Measurements from ENCODE around the gene WFIKKN2. TPM values are rescaled to one million over a fixed set of nuclear protein-coding genes. Genes with fewer than 3 reads are reported as not detected.

Gene WFIKKN2
- total RNA-seq, 2 donors from 2014 or later = 0.29 to 0.35 TPM

DNA sequence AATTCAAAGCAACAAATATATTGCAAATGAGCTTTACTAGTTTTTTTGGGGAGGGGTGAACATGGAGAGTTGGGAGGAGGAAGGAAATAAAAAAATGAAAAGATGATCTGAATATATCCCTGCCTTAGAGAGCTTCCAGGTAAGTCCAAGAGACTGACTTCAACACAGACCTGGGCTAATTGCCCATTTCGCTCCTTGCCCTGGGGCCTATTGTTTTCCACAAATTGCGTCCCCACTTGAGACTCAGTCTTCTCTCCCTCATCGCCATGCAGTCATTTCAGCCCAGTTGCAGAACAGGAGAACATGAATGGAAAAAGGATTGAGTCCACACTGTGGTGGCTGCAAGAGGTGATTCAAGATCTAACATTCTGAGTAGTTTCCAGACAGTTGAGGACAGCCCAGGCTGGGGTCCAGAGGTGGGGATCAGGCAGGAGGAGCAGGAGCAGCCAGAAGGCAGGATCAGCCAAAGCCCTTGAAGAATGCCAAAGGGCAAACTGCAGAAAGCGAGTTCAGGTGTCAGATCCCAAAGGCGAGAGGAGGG lies 52.4 kb downstream of the WFIKKN2 start:
- Histone ChIP-seq H3K9me3 (ENCODE audit: control insufficient read depth, low read length) (no peaks in the 10 kb centered on the region), H3K27me3 (ENCODE audit: control insufficient read depth, insufficient read depth, low read length, poor library complexity, severe bottlenecking) (no peaks in the 10 kb centered on the region), H3K4me1 (ENCODE audit: control insufficient read depth, insufficient read depth, low read length) (peaks cover 15% of the 10 kb centered on the region), H3K4me3 (ENCODE audit: low read length) (no peak overlapping the region), H3K36me3 (ENCODE audit: control insufficient read depth, insufficient read depth, low read length) (no peaks in the 10 kb centered on the region), H3K9ac (ENCODE audit: extremely low read depth, low read length, poor library complexity, severe bottlenecking) (no peak overlapping the region), H3K27ac (ENCODE audit: low read depth, low read length) (no peak overlapping the region)
- Mint-ChIP-seq H3K4me3 (no peak overlapping the region), H3K36me3 (ENCODE audit: low read depth) (no peaks in the 10 kb centered on the region), H3K9me3 (no peaks in the 10 kb centered on the region), H3K27me3 (ENCODE audit: insufficient read depth) (no peaks in the 10 kb centered on the region), H3K27ac (no peak overlapping the region), H3K4me1 (peaks cover 26% of the 10 kb centered on the region)
- DNase-seq = peak; percentile 51
- TF ChIP-seq, protein P1, sequence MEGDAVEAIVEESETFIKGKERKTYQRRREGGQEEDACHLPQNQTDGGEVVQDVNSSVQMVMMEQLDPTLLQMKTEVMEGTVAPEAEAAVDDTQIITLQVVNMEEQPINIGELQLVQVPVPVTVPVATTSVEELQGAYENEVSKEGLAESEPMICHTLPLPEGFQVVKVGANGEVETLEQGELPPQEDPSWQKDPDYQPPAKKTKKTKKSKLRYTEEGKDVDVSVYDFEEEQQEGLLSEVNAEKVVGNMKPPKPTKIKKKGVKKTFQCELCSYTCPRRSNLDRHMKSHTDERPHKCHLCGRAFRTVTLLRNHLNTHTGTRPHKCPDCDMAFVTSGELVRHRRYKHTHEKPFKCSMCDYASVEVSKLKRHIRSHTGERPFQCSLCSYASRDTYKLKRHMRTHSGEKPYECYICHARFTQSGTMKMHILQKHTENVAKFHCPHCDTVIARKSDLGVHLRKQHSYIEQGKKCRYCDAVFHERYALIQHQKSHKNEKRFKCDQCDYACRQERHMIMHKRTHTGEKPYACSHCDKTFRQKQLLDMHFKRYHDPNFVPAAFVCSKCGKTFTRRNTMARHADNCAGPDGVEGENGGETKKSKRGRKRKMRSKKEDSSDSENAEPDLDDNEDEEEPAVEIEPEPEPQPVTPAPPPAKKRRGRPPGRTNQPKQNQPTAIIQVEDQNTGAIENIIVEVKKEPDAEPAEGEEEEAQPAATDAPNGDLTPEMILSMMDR (conservative IDR thresholded peaks at IDR 0.05) = no peak
- WGBS, 2 experiments (ENCODE audit: insufficient coverage in 1 of 2, insufficient read length in 1 of 2) = 94 to 100% methylated on average over 3 to 5 of the region's 5 CpGs

DNA sequence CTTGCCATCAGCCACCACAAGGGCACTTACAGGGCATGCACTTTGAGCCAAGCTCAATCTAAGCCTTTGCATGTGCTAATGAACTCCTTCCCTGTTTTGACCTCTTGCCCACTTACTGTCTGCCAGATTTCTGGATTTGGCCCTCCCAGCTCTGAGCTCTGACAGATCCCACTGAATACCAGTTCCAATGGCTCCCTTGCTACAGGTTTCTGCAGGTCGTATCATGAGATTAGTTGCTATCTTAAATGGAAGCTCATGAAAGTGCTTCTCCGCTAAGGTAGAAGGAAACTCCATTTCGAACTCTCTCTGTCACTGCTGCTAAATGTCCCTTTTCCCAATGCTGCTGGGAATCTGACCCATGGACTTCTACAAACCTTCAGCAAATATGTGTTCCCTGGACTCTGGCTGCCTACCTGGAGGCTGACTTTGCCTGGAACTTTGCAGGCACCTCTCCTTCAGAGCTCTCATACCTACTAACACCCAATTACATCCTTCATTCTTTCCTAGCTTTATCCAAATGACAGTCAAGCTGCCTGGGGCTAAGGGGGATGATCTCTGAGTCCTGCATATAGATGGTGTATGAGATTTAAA lies 54.2 kb downstream of the WFIKKN2 start:
- Mint-ChIP-seq H3K4me3 (no peak overlapping the region), H3K4me1 (peaks cover 17% of the 10 kb centered on the region), H3K36me3 (ENCODE audit: low read depth) (no peaks in the 10 kb centered on the region), H3K27ac (no peak overlapping the region), H3K27me3 (ENCODE audit: insufficient read depth) (no peaks in the 10 kb centered on the region), H3K9me3 (no peaks in the 10 kb centered on the region)
- H3K4me1 ChIP-seq (ENCODE audit: control insufficient read depth, insufficient read depth, low read length) = peaks cover 8% of the 10 kb centered on the region
- H3K27ac ChIP-seq (ENCODE audit: low read depth, low read length) = no peak overlapping the region
- WGBS, 2 experiments (ENCODE audit: insufficient coverage in 1 of 2, insufficient read length in 1 of 2) = 84% methylated on average over 3 of the region's 3 CpGs
- TF ChIP-seq, protein P1 (conservative IDR thresholded peaks at IDR 0.05) = peak; percentile 40
- no peaks in the 10 kb centered on the region for H3K27me3 ChIP-seq (ENCODE audit: control insufficient read depth, insufficient read depth, low read length, poor library complexity, severe bottlenecking)
- no peaks in the 10 kb centered on the region for H3K36me3 ChIP-seq (ENCODE audit: control insufficient read depth, insufficient read depth, low read length)
- H3K9me3 ChIP-seq (ENCODE audit: control insufficient read depth, low read length) = no peaks in the 10 kb centered on the region
- no peak overlapping the region for H3K9ac ChIP-seq (ENCODE audit: extremely low read depth, low read length, poor library complexity, severe bottlenecking)
- H3K4me3 ChIP-seq (ENCODE audit: low read length) = no peak overlapping the region
- peak; percentile 65 for DNase-seq

DNA sequence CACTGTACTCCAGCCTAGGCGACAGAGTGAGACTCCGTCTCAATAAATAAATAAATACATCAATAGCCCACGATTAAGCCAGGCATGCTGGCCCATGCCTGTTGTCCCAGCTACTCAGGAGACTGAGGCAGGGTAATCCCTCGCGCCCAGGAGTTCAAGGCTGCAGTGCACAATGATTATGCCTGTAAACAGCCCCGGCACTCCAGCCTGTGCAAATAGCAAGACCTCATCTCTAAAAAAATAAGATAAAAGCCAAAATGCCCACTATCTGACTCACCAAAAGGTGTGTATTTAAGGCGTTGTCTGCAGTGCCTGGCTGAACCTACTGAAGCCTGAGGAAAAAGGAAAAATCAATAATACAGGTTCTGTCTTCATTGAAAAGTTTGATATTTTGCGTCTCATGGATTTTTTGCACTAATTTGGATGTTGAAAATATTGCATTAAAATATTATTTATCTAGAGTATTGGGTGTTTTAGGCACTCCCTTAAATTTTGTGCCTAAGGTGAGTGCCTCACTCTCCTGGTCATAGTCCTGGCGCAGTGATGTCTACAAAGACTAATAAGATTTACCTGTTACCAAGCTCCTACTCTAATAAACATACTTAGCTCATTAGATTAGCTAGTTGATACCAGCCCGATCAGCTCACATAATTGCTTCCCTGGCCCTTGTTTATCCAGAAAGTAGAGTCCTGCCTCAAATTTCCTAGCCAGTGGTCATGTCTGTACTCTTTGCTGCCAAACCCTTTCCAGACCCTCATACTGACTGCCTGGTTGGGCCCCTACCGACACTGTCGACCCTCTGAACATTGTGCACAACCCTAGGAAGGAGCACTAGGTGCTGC lies 55.5 kb downstream of the WFIKKN2 start:
- no peaks in the 10 kb centered on the region for H3K9me3 ChIP-seq (ENCODE audit: control insufficient read depth, low read length)
- TF ChIP-seq, protein P1 (conservative IDR thresholded peaks at IDR 0.05) = no peak
- no peaks in the 10 kb centered on the region for H3K27me3 ChIP-seq (ENCODE audit: control insufficient read depth, insufficient read depth, low read length, poor library complexity, severe bottlenecking)
- Mint-ChIP-seq H3K27me3 (ENCODE audit: insufficient read depth) (no peaks in the 10 kb centered on the region), H3K4me3 (no peak overlapping the region), H3K27ac (peak overlapping the region; percentile 46), H3K9me3 (peaks cover 2% of the 10 kb centered on the region), H3K36me3 (ENCODE audit: low read depth) (no peaks in the 10 kb centered on the region), H3K4me1 (peaks cover 14% of the 10 kb centered on the region)
- H3K4me3 ChIP-seq (ENCODE audit: low read length) = no peak overlapping the region
- no peaks in the 10 kb centered on the region for H3K36me3 ChIP-seq (ENCODE audit: control insufficient read depth, insufficient read depth, low read length)
- DNase-seq = no peak
- H3K9ac ChIP-seq (ENCODE audit: extremely low read depth, low read length, poor library complexity, severe bottlenecking) = no peak overlapping the region
- no peaks in the 10 kb centered on the region for H3K4me1 ChIP-seq (ENCODE audit: control insufficient read depth, insufficient read depth, low read length)
- 85 to 87% methylated on average over 10 to 12 of the region's 12 CpGs for WGBS, 2 experiments (ENCODE audit: insufficient coverage in 1 of 2, insufficient read length in 1 of 2)
- H3K27ac ChIP-seq (ENCODE audit: low read depth, low read length) = no peak overlapping the region
